Measurements from ENCODE around the gene ADCY10. TPM values are rescaled to one million over a fixed set of nuclear protein-coding genes. Genes with fewer than 3 reads are reported as not detected.
"Not testable (repeated sequence)": the region's sequence is repeated elsewhere in the genome, so short reads cannot be mapped to it uniquely, and the experiment has no call there.

ADCY10 gene
- total and polyA plus RNA-seq, 2 of the 8 experiments (the other 6 are each of a cell fraction or from before 2014, with no cell fraction given): 0.02 TPM; not detected in 1

DNA sequence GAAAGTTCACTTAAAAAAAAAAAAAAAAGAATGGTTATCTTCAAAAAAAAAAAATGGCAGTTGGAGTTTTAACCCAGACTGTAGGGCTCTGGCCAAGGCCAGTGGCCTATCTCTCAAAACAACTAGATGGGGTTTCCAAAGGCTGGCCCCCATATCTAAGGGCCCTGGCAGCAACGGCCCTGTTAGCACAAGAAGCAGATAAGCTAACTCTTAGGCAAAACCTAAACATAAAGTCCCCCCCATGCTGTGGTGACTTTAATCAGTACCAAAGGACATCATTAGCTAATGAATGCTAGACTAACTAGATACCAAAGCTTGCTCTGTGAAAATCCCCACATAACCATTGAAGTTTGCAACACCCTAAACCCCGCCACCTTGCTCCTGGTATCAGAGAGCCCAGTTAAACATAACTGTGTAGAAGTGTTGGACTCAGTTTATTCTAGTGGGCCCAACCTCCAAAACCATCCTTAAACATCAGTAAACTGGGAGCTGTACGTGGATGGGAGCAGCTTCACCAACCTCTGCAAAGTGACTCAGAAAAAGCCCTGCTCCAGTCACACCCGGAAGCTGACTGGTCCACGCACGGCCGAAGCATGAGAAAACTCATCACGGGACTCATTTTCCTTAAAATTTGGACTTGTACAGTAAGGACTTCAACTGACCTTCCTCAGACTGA lies 47.1 kb downstream of the ADCY10 start:
- H3K14ac ChIP-seq (ENCODE audit: insufficient read length); H3K27me3 ChIP-seq (replicated peaks in 1 of 4; ENCODE audit: control insufficient read depth in 3 of 4, extremely low read depth in 1 of 4, insufficient read depth in 3 of 4, low read length in 3 of 4); H3K27ac ChIP-seq (ENCODE audit: low read depth, low read length); H2BK5ac ChIP-seq (ENCODE audit: low read depth, low read length); H4K91ac ChIP-seq (replicated peaks; ENCODE audit: insufficient read length, low read length); H3K18ac ChIP-seq (ENCODE audit: extremely low read depth, low read length); H2AK5ac ChIP-seq (ENCODE audit: low read depth, low read length); POLR2A ChIA-PET (ENCODE audit: partially characterized antibody); H2BK20ac ChIP-seq (ENCODE audit: low read length); H3K4me1 ChIP-seq (replicated peaks in 1 of 4; ENCODE audit: control insufficient read depth in 3 of 4, insufficient read depth in 4 of 4, low read length in 3 of 4); H3K79me2 ChIP-seq (ENCODE audit: control insufficient read depth in 1 of 2, insufficient read depth in 2 of 2, low read length in 2 of 2); H2BK120ac ChIP-seq (replicated peaks; ENCODE audit: low read depth, low read length); H4K20me1 ChIP-seq (replicated peaks in 1 of 2; ENCODE audit: control insufficient read depth in 1 of 2, insufficient read depth in 2 of 2, low read length in 2 of 2); H2BK15ac ChIP-seq (ENCODE audit: low read length); H3K36me3 ChIP-seq (ENCODE audit: control insufficient read depth in 2 of 4, insufficient read depth in 4 of 4, low read length in 3 of 4); DNase-seq (ENCODE audit: low read depth in 1 of 2, low spot score in 2 of 2); H3K56ac ChIP-seq (replicated peaks; ENCODE audit: insufficient read length, low read depth, low read length); H2AFZ ChIP-seq (ENCODE audit: low read length); H4K5ac ChIP-seq (ENCODE audit: insufficient read length, low read depth, low read length); H3K9ac ChIP-seq (replicated peaks in 1 of 4; ENCODE audit: extremely low read depth in 1 of 4, low read depth in 3 of 4, low read length in 3 of 4); H3K9me3 ChIP-seq (ENCODE audit: insufficient read depth in 2 of 2, low read depth in 1 of 2, low read length in 1 of 2); FAIRE-seq; H2BK12ac ChIP-seq (ENCODE audit: low read depth, low read length); H3K4me3 ChIP-seq (ENCODE audit: extremely low read depth in 1 of 4, insufficient read depth in 2 of 4, low read depth in 3 of 4, low read length in 4 of 4); H3K4ac ChIP-seq (replicated peaks; ENCODE audit: insufficient read length, low read depth, low read length); H3K23me2 ChIP-seq (ENCODE audit: low read depth, low read length); H3K79me1 ChIP-seq (ENCODE audit: low read depth, low read length); H3K23ac ChIP-seq (ENCODE audit: insufficient read length); H4K8ac ChIP-seq (ENCODE audit: extremely low read depth, insufficient read depth, low read length); H3K4me2 ChIP-seq (ENCODE audit: insufficient read depth in 1 of 2, low read depth in 2 of 2, low read length in 2 of 2): not testable (repeated sequence)
- CTCF ChIA-PET (ENCODE audit: partially characterized antibody): interaction anchor here (0.6 to 0.8 kb wide), 2 partner anchors 98 to 444 kb away, joined by 3 read pairs; no protein-coding TSS in a partner anchor
- 94% methylated on average over 8 of the region's 8 CpGs; no CpG with 5 or more reads in 1 of the 2 experiments for WGBS, 2 experiments (ENCODE audit: extremely low coverage in 1 of 2, insufficient coverage in 1 of 2, insufficient read length in 1 of 2, insufficient replicate concordance in 2 of 2, low coverage in 1 of 2, low lambda C conversion rate in 2 of 2, missing lambda C conversion rate in 1 of 2)

DNA sequence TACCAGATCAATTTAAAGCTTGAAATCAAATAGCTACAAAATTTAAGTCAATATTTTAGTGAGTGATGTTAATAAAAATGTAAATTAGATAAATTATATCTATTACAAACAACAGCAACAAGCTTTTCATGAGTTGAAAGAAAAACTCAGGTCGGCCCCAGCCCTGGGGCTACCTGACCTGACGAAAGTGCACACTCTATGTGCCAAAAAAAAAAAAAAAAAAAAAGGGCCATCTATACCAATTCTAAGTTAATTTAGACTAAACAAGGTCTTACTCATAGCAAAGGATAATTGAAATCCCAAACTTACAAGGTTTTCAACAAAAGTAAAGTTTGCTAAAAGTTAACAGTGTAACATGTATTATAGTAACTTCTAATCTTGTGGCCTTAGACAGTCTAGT lies 47.6 kb downstream of the ADCY10 start:
- H2BK12ac ChIP-seq (ENCODE audit: low read depth, low read length); H4K5ac ChIP-seq (ENCODE audit: insufficient read length, low read depth, low read length); H3K14ac ChIP-seq (ENCODE audit: insufficient read length); H3K4ac ChIP-seq (replicated peaks; ENCODE audit: insufficient read length, low read depth, low read length); H2AFZ ChIP-seq (ENCODE audit: low read length); POLR2A ChIA-PET (ENCODE audit: partially characterized antibody); H2BK15ac ChIP-seq (ENCODE audit: low read length); H4K8ac ChIP-seq (ENCODE audit: extremely low read depth, insufficient read depth, low read length); H3K9ac ChIP-seq (replicated peaks in 1 of 4; ENCODE audit: extremely low read depth in 1 of 4, low read depth in 3 of 4, low read length in 3 of 4); H3K23me2 ChIP-seq (ENCODE audit: low read depth, low read length); H3K27ac ChIP-seq (ENCODE audit: low read depth, low read length); H2BK5ac ChIP-seq (ENCODE audit: low read depth, low read length); H3K23ac ChIP-seq (ENCODE audit: insufficient read length); H2BK120ac ChIP-seq (replicated peaks; ENCODE audit: low read depth, low read length); H2BK20ac ChIP-seq (ENCODE audit: low read length); H3K36me3 ChIP-seq (ENCODE audit: control insufficient read depth in 2 of 4, insufficient read depth in 4 of 4, low read length in 3 of 4); H3K27me3 ChIP-seq (replicated peaks in 1 of 4; ENCODE audit: control insufficient read depth in 3 of 4, extremely low read depth in 1 of 4, insufficient read depth in 3 of 4, low read length in 3 of 4); H3K4me3 ChIP-seq (ENCODE audit: extremely low read depth in 1 of 4, insufficient read depth in 2 of 4, low read depth in 3 of 4, low read length in 4 of 4); H3K9me3 ChIP-seq (ENCODE audit: insufficient read depth in 2 of 2, low read depth in 1 of 2, low read length in 1 of 2); H3K4me1 ChIP-seq (replicated peaks in 1 of 4; ENCODE audit: control insufficient read depth in 3 of 4, insufficient read depth in 4 of 4, low read length in 3 of 4); H3K79me1 ChIP-seq (ENCODE audit: low read depth, low read length); H3K79me2 ChIP-seq (ENCODE audit: control insufficient read depth in 1 of 2, insufficient read depth in 2 of 2, low read length in 2 of 2); H3K18ac ChIP-seq (ENCODE audit: extremely low read depth, low read length); FAIRE-seq; DNase-seq (ENCODE audit: low read depth in 1 of 2, low spot score in 2 of 2); H2AK5ac ChIP-seq (ENCODE audit: low read depth, low read length); H3K56ac ChIP-seq (replicated peaks; ENCODE audit: insufficient read length, low read depth, low read length); H4K20me1 ChIP-seq (replicated peaks in 1 of 2; ENCODE audit: control insufficient read depth in 1 of 2, insufficient read depth in 2 of 2, low read length in 2 of 2); H4K91ac ChIP-seq (replicated peaks; ENCODE audit: insufficient read length, low read length); H3K4me2 ChIP-seq (ENCODE audit: insufficient read depth in 1 of 2, low read depth in 2 of 2, low read length in 2 of 2): not testable (repeated sequence)
- WGBS, 2 experiments (ENCODE audit: extremely low coverage in 1 of 2, insufficient coverage in 1 of 2, insufficient read length in 1 of 2, insufficient replicate concordance in 2 of 2, low coverage in 1 of 2, low lambda C conversion rate in 2 of 2, missing lambda C conversion rate in 1 of 2): 85% methylated on average over 2 of the region's 2 CpGs; no CpG with 5 or more reads in 1 of the 2 experiments
- CTCF ChIA-PET (ENCODE audit: partially characterized antibody): interaction anchor here (1.4 kb wide), 1 partner anchor 13 kb away, joined by 5 read pairs; no protein-coding TSS in a partner anchor
